NCI-H446 (cell line): ENCODE measurements around the gene DNER.

Experiments used
- DNase-seq, 2 experiments: peaks; one replicate each; lab custom pipeline; 2025; lab: John Stamatoyannopoulos, UW

The DNER gene

GRCh38 chr2:229666811-229667210, 47.5 kb downstream of the DNER start:
- no peak for DNase-seq

GRCh38 chr2:229665158-229665557, 49.2 kb downstream of the DNER start:
- DNase-seq = no peak

- no peak for DNase-seq
These were observed 52.9 kb downstream of the DNER start for GRCh38 chr2:229661478-229661877.

- DNase-seq = no peak
These were observed 53.4 kb downstream of the DNER start for GRCh38 chr2:229660951-229661350.

GRCh38 chr2:229660391-229660790, 54.0 kb downstream of the DNER start:
- no peak for DNase-seq

GRCh38 chr2:229658004-229658403, 56.4 kb downstream of the DNER start:
- no peak for DNase-seq

- no peak for DNase-seq
These were observed 59.9 kb downstream of the DNER start for GRCh38 chr2:229654437-229654836.

- DNase-seq = no peak
These were observed 60.8 kb downstream of the DNER start for GRCh38 chr2:229653531-229653930.

- DNase-seq = no peak
These were observed 61.6 kb downstream of the DNER start for GRCh38 chr2:229652796-229653195.

GRCh38 chr2:229650901-229651300, 63.5 kb downstream of the DNER start:
- DNase-seq = no peak

GRCh38 chr2:229650059-229650458, 64.3 kb downstream of the DNER start:
- DNase-seq = no peak

- DNase-seq = no peak
These were observed 68.1 kb downstream of the DNER start for GRCh38 chr2:229646186-229646723.

- DNase-seq = no peak
These were observed 72.0 kb downstream of the DNER start for GRCh38 chr2:229642371-229642770.

GRCh38 chr2:229641676-229642075, 72.7 kb downstream of the DNER start:
- no peak for DNase-seq

- no peak for DNase-seq
These were observed 73.7 kb downstream of the DNER start for GRCh38 chr2:229640636-229641035.

GRCh38 chr2:229636571-229636970, 77.8 kb downstream of the DNER start:
- DNase-seq = no peak

GRCh38 chr2:229635371-229635680, 79.0 kb downstream of the DNER start:
- DNase-seq = no peak

- DNase-seq = no peak
These were observed 79.6 kb downstream of the DNER start for GRCh38 chr2:229634601-229635370.

GRCh38 chr2:229633556-229633955, 80.8 kb downstream of the DNER start:
- DNase-seq = no peak

- DNase-seq = no peak
These were observed 85.3 kb downstream of the DNER start for GRCh38 chr2:229629039-229629438.

- DNase-seq = no peak
These were observed 86.6 kb downstream of the DNER start for GRCh38 chr2:229627728-229628127.

GRCh38 chr2:229622495-229623355, 91.6 kb downstream of the DNER start:
- no peak for DNase-seq

GRCh38 chr2:229620759-229621158, 93.6 kb downstream of the DNER start:
- no peak for DNase-seq
